Measurements from ENCODE around the gene PLA2R1.
A peak's percentile ranks its signal among the peaks of the same experiment; 100 is the strongest.

The PLA2R1 gene

GRCh38 chr2:160005476-160005875 lies 56.9 kb downstream of the PLA2R1 start:
- no peak overlapping the region for H3K27ac ChIP-seq (ENCODE audit: low read depth, low read length, severe bottlenecking)
- 100% methylated on average over 3 of the region's 5 CpGs; no CpG with 5 or more reads in 1 of the 2 experiments for whole genome bisulfite sequencing, 2 experiments (ENCODE audit: insufficient coverage in 2 of 2)
- H3K4me3 ChIP-seq (ENCODE audit: extremely low read depth, insufficient read depth, low read length, poor library complexity, severe bottlenecking): no peak overlapping the region
- no peaks in the 10 kb centered on the region for H3K4me1 ChIP-seq (ENCODE audit: control insufficient read depth, insufficient read depth, low read length, poor library complexity, severe bottlenecking)
- no peaks in the 10 kb centered on the region for H3K36me3 ChIP-seq (ENCODE audit: control insufficient read depth, insufficient read depth, low read length)
- no peaks in the 10 kb centered on the region for H3K9me3 ChIP-seq (ENCODE audit: control insufficient read depth, low read length)

GRCh38 chr2:159998961-159999360 lies 63.5 kb downstream of the PLA2R1 start:
- no CpG with 5 or more reads among the region's 3 CpGs for WGBS, 2 experiments (ENCODE audit: insufficient coverage in 2 of 2)
- Histone ChIP-seq H3K9me3 (ENCODE audit: control insufficient read depth, low read length) (no peaks in the 10 kb centered on the region), H3K4me3 (ENCODE audit: extremely low read depth, insufficient read depth, low read length, poor library complexity, severe bottlenecking) (no peak overlapping the region), H3K27ac (ENCODE audit: low read depth, low read length, severe bottlenecking) (no peak overlapping the region), H3K36me3 (ENCODE audit: control insufficient read depth, insufficient read depth, low read length) (no peaks in the 10 kb centered on the region), H3K4me1 (ENCODE audit: control insufficient read depth, insufficient read depth, low read length, poor library complexity, severe bottlenecking) (peaks cover 5% of the 10 kb centered on the region)

GRCh38 chr2:159998243-159998642 lies 64.2 kb downstream of the PLA2R1 start:
- no peaks in the 10 kb centered on the region for H3K36me3 ChIP-seq (ENCODE audit: control insufficient read depth, insufficient read depth, low read length)
- no peak overlapping the region for H3K4me3 ChIP-seq (ENCODE audit: extremely low read depth, insufficient read depth, low read length, poor library complexity, severe bottlenecking)
- H3K9me3 ChIP-seq (ENCODE audit: control insufficient read depth, low read length): no peaks in the 10 kb centered on the region
- H3K27ac ChIP-seq (ENCODE audit: low read depth, low read length, severe bottlenecking): no peak overlapping the region
- no CpG with 5 or more reads among the region's 2 CpGs for WGBS, 2 experiments (ENCODE audit: insufficient coverage in 2 of 2)
- peaks cover 5% of the 10 kb centered on the region for H3K4me1 ChIP-seq (ENCODE audit: control insufficient read depth, insufficient read depth, low read length, poor library complexity, severe bottlenecking)

GRCh38 chr2:159996792-159997546 lies 65.4 kb downstream of the PLA2R1 start:
- 86 to 100% methylated on average over 1 of the region's 3 CpGs for WGBS, 2 experiments (ENCODE audit: insufficient coverage in 2 of 2)
- no peak overlapping the region for H3K4me3 ChIP-seq (ENCODE audit: extremely low read depth, insufficient read depth, low read length, poor library complexity, severe bottlenecking)

GRCh38 chr2:159995038-159995437 lies 67.4 kb downstream of the PLA2R1 start:
- no CpG with 5 or more reads among the region's 2 CpGs for WGBS, 2 experiments (ENCODE audit: insufficient coverage in 2 of 2)
- no peak overlapping the region for H3K4me3 ChIP-seq (ENCODE audit: extremely low read depth, insufficient read depth, low read length, poor library complexity, severe bottlenecking)
- H3K27ac ChIP-seq (ENCODE audit: low read depth, low read length, severe bottlenecking): no peak overlapping the region
- no peaks in the 10 kb centered on the region for H3K9me3 ChIP-seq (ENCODE audit: control insufficient read depth, low read length)
- H3K4me1 ChIP-seq (ENCODE audit: control insufficient read depth, insufficient read depth, low read length, poor library complexity, severe bottlenecking): peaks cover 5% of the 10 kb centered on the region
- H3K36me3 ChIP-seq (ENCODE audit: control insufficient read depth, insufficient read depth, low read length): no peaks in the 10 kb centered on the region

More at GRCh38 chr2:159996792-159997546, 65.4 kb downstream of the PLA2R1 start:
- Histone ChIP-seq H3K4me1 (ENCODE audit: control insufficient read depth, insufficient read depth, low read length, poor library complexity, severe bottlenecking) (peaks cover 5% of the 10 kb centered on the region), H3K9me3 (ENCODE audit: control insufficient read depth, low read length) (no peaks in the 10 kb centered on the region), H3K27ac (ENCODE audit: low read depth, low read length, severe bottlenecking) (peak overlapping the region; percentile 2), H3K36me3 (ENCODE audit: control insufficient read depth, insufficient read depth, low read length) (no peaks in the 10 kb centered on the region)

- Histone ChIP-seq H3K4me1 (ENCODE audit: control insufficient read depth, insufficient read depth, low read length, poor library complexity, severe bottlenecking) (no peaks in the 10 kb centered on the region), H3K4me3 (ENCODE audit: extremely low read depth, insufficient read depth, low read length, poor library complexity, severe bottlenecking) (no peak overlapping the region), H3K9me3 (ENCODE audit: control insufficient read depth, low read length) (peaks cover 3% of the 10 kb centered on the region), H3K36me3 (ENCODE audit: control insufficient read depth, insufficient read depth, low read length) (no peaks in the 10 kb centered on the region), H3K27ac (ENCODE audit: low read depth, low read length, severe bottlenecking) (no peak overlapping the region)
- 48 to 84% methylated on average over 2 to 4 of the region's 4 CpGs for WGBS, 2 experiments (ENCODE audit: insufficient coverage in 2 of 2)
Measured at GRCh38 chr2:159989249-159989648, 73.2 kb downstream of the PLA2R1 start.

GRCh38 chr2:159988412-159988970 lies 73.9 kb downstream of the PLA2R1 start:
- H3K9me3 ChIP-seq (ENCODE audit: control insufficient read depth, low read length): peaks cover 3% of the 10 kb centered on the region
- H3K36me3 ChIP-seq (ENCODE audit: control insufficient read depth, insufficient read depth, low read length): no peaks in the 10 kb centered on the region
- no peak overlapping the region for H3K4me3 ChIP-seq (ENCODE audit: extremely low read depth, insufficient read depth, low read length, poor library complexity, severe bottlenecking)
- H3K4me1 ChIP-seq (ENCODE audit: control insufficient read depth, insufficient read depth, low read length, poor library complexity, severe bottlenecking): peaks cover 1% of the 10 kb centered on the region
- no peak overlapping the region for H3K27ac ChIP-seq (ENCODE audit: low read depth, low read length, severe bottlenecking)
- 100% methylated on average over 1 to 4 of the region's 4 CpGs for WGBS, 2 experiments (ENCODE audit: insufficient coverage in 2 of 2)

GRCh38 chr2:159987181-159987580 lies 75.2 kb downstream of the PLA2R1 start:
- Histone ChIP-seq H3K27ac (ENCODE audit: low read depth, low read length, severe bottlenecking) (no peak overlapping the region), H3K4me3 (ENCODE audit: extremely low read depth, insufficient read depth, low read length, poor library complexity, severe bottlenecking) (no peak overlapping the region), H3K9me3 (ENCODE audit: control insufficient read depth, low read length) (peaks cover 3% of the 10 kb centered on the region), H3K36me3 (ENCODE audit: control insufficient read depth, insufficient read depth, low read length) (no peaks in the 10 kb centered on the region), H3K4me1 (ENCODE audit: control insufficient read depth, insufficient read depth, low read length, poor library complexity, severe bottlenecking) (peaks cover 14% of the 10 kb centered on the region)
- WGBS, 2 experiments (ENCODE audit: insufficient coverage in 2 of 2): 84 to 89% methylated on average over 3 to 4 of the region's 6 CpGs

- H3K27ac ChIP-seq (ENCODE audit: low read depth, low read length, severe bottlenecking): no peak overlapping the region
- no peak overlapping the region for H3K4me3 ChIP-seq (ENCODE audit: extremely low read depth, insufficient read depth, low read length, poor library complexity, severe bottlenecking)
- 93 to 100% methylated on average over 2 to 3 of the region's 3 CpGs for WGBS, 2 experiments (ENCODE audit: insufficient coverage in 2 of 2)
- no peaks in the 10 kb centered on the region for H3K36me3 ChIP-seq (ENCODE audit: control insufficient read depth, insufficient read depth, low read length)
- H3K4me1 ChIP-seq (ENCODE audit: control insufficient read depth, insufficient read depth, low read length, poor library complexity, severe bottlenecking): peaks cover 19% of the 10 kb centered on the region
- H3K9me3 ChIP-seq (ENCODE audit: control insufficient read depth, low read length): peaks cover 3% of the 10 kb centered on the region
Measured at GRCh38 chr2:159985656-159986055, 76.8 kb downstream of the PLA2R1 start.

GRCh38 chr2:159984034-159984433 lies 78.4 kb downstream of the PLA2R1 start:
- Histone ChIP-seq H3K27ac (ENCODE audit: low read depth, low read length, severe bottlenecking) (no peak overlapping the region), H3K36me3 (ENCODE audit: control insufficient read depth, insufficient read depth, low read length) (no peaks in the 10 kb centered on the region), H3K4me1 (ENCODE audit: control insufficient read depth, insufficient read depth, low read length, poor library complexity, severe bottlenecking) (peaks cover 19% of the 10 kb centered on the region), H3K4me3 (ENCODE audit: extremely low read depth, insufficient read depth, low read length, poor library complexity, severe bottlenecking) (no peak overlapping the region), H3K9me3 (ENCODE audit: control insufficient read depth, low read length) (peaks cover 3% of the 10 kb centered on the region)
